ENCODE data around the gene TMEM132E.

GRCh38 chr17:34616148-34616547 lies 36.8 kb downstream of the TMEM132E start:
- TF ChIP-seq CTCF (IDR thresholded peaks at IDR 0.05) (no peak), POLR2AphosphoS5 (IDR thresholded peaks at IDR 0.05; ENCODE audit: insufficient read depth in 1 of 2, low read depth in 1 of 2) (no peak), POLR2A (IDR thresholded peaks at IDR 0.05) (no peak)

Measured in vagina (tissue), 2 donors.